GM13976 (cell line): ENCODE data around the gene OR4K1.

Source experiments
- DNase-seq: peaks from one replicate; pipeline ENCODE4 v3.0.0; 2012; ENCODE audit warnings: low spot score
- CTCF ChIP-seq: IDR thresholded peaks from 2 replicates; pipeline ENCODE4 v1.5.1; 2012; ENCODE audit warnings: borderline replicate concordance, mild to moderate bottlenecking; ENCODE audit not compliant: insufficient read depth; ENCODE audit errors: extremely low read depth, missing control alignments, control extremely low read depth
- in situ Hi-C: fragments of 300-500 bp; cut with MboI; formaldehyde crosslinking; loops from one replicate; pipeline ENCODE4 v1.12.0; 2022; ENCODE audit warnings: low sequenced_read_pairs, mixed read lengths, inconsistent platforms; ENCODE audit not compliant: unreplicated experiment

The OR4K1 gene

GRCh38 chr14:19930617-19931016 is at the start of gene OR4K1:
OR4K1 (plus strand) TSS chr14:19930917; CDS start chr14:19935667, 4,750 bp downstream.
- no peak for TF ChIP-seq CTCF
- in situ Hi-C loops: no loop called here
- no peak for DNase-seq

- in situ Hi-C loops: no loop called here
- DNase-seq: no peak
- TF ChIP-seq CTCF: no peak
Observed at GRCh38 chr14:19895282-19895681, 35.4 kb upstream of the OR4K1 start.

GRCh38 chr14:19900999-19901398 is 29.7 kb upstream of the OR4K1 start:
- TF ChIP-seq CTCF: no peak
- DNase-seq: no peak
- in situ Hi-C loops: no loop called here

GRCh38 chr14:19902409-19902808 is 28.3 kb upstream of the OR4K1 start:
- TF ChIP-seq CTCF: no peak
- no peak for DNase-seq
- in situ Hi-C loops: no loop called here

GRCh38 chr14:19906665-19907064 is 24.1 kb upstream of the OR4K1 start:
- no peak for TF ChIP-seq CTCF
- DNase-seq: no peak
- in situ Hi-C loops: no loop called here

GRCh38 chr14:19911114-19911513 is 19.6 kb upstream of the OR4K1 start:
- in situ Hi-C loops: no loop called here
- no peak for TF ChIP-seq CTCF
- DNase-seq: no peak

- DNase-seq: no peak
- TF ChIP-seq CTCF: no peak
- in situ Hi-C loops: no loop called here
Observed at GRCh38 chr14:19917243-19917642, 13.5 kb upstream of the OR4K1 start.
